GM19043 (cell line): Measurements from ENCODE around the gene LRIF1.
"Not testable (repeated sequence)": the region's sequence is repeated elsewhere in the genome, so short reads cannot be mapped to it uniquely, and the experiment has no call there.

Source experiments
- ATAC-seq: cut with Tn5 transposase; IDR thresholded peaks from one replicate; pipeline ENCODE4 v1.9.1; 2021; ENCODE audit warnings: low read depth; ENCODE audit not compliant: unreplicated experiment

The LRIF1 gene, protein sequence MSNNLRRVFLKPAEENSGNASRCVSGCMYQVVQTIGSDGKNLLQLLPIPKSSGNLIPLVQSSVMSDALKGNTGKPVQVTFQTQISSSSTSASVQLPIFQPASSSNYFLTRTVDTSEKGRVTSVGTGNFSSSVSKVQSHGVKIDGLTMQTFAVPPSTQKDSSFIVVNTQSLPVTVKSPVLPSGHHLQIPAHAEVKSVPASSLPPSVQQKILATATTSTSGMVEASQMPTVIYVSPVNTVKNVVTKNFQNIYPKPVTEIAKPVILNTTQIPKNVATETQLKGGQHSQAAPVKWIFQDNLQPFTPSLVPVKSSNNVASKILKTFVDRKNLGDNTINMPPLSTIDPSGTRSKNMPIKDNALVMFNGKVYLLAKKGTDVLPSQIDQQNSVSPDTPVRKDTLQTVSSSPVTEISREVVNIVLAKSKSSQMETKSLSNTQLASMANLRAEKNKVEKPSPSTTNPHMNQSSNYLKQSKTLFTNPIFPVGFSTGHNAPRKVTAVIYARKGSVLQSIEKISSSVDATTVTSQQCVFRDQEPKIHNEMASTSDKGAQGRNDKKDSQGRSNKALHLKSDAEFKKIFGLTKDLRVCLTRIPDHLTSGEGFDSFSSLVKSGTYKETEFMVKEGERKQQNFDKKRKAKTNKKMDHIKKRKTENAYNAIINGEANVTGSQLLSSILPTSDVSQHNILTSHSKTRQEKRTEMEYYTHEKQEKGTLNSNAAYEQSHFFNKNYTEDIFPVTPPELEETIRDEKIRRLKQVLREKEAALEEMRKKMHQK

DNA sequence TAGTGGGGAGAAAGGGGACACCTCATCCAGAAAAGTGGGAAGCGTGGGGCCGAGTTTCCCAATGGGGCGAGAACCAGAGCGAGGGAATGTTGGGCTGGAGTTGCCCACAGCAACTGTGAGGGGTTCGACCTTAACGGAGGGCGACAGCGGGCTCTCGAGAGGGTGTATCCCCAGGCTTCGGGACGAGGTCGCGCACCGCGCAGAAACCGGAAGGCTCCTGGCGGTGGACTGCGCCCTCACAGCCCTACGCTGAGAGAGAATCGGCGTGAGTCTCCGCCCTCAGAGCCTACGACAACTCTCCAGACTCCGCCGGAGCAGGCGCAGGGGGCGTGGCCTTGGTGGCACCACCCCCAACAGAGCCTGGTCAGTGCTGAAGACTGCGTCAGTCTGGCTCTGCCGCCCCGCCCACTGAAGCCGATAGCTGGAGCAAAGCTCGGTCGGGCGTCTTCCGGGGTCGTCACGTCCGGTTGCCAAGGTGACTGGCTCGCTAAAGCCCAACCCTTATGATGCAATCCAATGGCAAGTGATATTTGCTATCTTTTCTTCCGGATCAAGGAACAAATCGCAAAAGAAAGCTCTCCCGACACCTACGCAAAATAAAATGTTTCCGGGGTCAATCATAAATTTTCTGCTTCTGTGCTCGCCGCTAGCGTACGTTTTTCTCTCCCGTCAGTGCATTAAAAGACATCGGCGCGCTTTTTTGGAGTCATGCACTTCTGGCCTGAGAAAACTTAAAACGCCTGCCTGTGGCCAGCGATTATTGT lies at the start of gene LRIF1:
Gene LRIF1, minus strand, starts transcription at position 232 of the 764 bp plus-strand sequence. CDS start 234 bp downstream, outside the sequence.
- peak; percentile 97 for ATAC-seq

DNA sequence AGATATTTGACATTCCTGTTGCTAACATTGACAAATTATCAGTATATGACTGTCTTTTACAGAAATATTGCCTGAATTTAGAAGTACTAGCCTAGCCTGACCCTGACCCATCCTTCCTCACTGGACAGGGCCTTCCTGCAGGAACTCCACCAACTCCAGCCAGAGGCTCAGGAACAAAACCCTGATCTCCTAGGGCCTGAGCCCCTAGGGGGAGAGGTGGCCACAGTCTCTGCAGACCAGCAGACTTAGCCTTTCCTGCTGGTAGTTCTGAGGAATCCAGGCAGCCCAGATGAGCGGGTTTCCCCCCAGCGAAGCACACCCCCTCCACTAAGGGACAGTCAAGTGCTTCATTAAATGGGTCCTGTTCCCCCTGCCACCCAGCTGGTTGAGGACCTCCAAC lies 44.3 kb upstream of the LRIF1 start:
- ATAC-seq = no peak

DNA sequence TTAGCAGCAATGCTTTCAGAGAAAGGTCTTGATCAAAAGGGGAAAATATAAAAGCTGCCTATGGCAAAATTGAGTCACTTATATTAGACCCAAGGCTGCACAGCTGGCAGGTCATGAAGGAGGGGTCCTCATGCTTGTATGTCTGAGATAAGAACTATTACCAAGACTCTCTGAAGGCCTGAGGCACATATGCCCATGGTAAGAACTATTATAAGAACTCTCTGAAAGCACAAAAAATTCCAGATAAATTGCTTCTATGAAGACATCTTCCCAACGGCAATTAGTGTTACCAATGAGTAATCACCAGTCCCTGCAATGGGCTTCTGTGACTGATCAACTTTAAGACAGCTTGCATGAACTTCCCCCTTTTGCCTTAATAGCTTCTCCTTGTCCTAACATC lies 42.8 kb upstream of the LRIF1 start:
- ATAC-seq = no peak

DNA sequence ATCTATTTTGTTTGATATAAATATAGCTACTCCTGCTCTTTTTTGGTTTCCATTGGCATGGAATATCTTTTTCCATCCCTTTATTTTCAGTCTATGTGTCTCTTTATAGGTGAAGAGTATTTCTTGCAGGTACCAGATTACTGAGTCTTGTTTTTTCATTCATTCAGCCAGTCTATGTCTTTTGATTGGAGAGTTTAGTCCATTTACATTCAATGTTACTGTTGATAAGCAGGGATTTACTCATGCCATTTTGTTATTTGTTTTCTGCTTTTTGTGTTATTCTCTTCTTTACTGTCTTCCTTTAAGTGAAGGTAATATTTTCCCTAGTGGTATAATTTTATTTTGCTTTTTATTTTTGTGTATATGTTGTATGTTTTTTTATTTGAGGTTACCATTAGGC lies 35.9 kb upstream of the LRIF1 start:
- not testable (repeated sequence) for ATAC-seq

DNA sequence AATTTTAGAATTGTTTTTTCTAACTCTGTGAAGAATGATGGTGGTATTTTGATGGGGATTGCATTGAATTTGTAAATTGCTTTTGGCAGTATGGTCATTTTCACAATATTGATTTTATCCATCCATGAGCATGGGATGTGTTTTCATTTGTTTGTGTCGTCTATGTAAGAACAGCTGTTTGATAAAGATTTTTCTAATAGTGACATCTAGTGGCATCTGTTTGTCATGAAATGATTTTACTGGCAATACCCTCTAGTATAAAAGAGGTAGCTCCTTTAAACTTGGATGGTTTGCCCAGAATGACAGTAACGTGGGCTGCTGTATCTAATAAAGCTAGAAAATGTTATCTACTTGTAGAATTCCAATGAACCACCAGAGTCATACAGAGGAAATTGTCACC lies 28.6 kb upstream of the LRIF1 start:
- ATAC-seq = not testable (repeated sequence)

DNA sequence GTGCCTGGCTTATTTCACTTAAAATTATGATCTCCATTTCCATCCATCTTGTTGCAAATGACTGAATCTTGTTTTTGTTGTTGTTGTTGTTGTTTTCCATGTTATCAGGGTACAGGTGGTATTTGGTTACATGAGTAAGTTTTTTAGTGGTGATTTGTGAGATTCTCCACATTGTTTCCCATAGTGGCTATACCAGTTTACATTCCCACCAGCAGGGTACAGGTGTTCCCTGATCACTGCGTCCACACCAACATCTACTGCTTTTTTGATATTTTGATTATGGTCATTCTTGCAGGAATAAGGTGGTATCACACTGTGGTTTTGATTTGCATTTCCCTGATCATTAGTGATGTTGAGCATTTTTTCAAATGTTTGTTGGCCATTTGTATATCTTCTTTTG lies 27.6 kb upstream of the LRIF1 start:
- not testable (repeated sequence) for ATAC-seq

DNA sequence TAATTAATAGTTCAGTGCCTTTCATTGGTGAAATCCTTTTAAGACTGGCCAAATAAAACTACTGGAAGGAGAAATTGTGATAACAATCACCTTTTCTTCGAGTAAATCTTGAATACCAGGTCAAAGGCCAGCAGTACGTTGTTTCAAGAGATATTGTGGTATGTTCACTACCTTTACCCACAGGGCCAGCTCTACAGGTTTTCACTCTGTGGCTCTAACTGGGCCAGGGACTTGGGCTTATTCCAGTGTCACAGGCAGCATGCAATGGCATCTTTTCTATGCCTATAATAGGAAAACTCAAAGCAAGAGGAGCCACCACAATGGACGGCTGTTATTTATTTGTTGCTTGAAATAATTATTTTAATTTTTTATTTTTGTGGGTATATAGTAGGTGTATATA lies 26.8 kb upstream of the LRIF1 start:
- ATAC-seq = no peak

DNA sequence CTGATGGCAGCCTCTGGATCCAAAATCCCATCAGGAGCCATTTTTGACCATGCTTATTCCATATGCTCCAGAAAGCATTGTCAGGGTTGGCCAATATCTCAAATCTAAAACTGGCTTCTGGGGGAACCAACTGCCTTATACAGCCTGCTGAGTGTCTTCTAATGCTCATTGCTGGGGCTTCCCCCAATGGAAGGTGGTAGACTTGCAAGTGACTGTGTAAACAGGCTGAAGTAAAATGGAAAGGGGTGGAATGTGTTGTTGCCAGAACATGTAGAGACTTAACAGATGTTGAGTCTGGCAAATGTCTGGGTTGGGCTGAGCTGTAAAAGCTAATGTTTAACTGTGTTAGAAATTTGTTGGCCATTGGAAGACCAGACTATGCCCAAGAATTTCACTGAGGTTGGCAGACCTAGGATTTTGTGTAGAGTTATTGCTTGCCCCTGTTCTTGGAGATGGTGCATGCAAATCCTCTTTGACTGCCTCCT lies 22.7 kb upstream of the LRIF1 start:
- ATAC-seq = no peak

DNA sequence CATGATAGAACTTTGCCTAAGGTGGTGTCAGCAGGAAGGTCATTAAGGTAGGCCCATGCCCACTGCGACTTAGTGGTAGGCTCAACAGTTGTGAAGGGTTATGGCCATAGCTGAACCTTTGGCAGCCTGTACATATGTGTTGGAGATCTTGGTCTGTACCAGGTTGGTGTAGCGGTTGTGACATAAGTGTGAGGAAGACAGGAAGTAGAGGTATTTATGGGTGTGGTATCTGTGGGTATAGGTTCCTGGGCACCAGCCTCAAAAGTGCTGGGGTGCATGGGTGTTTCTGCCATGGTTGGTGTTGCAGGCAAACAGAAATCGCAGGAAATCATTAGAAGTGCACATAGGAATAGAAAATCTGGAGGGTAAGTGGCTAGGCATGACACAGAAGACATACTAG lies 18.6 kb upstream of the LRIF1 start:
- no peak for ATAC-seq

DNA sequence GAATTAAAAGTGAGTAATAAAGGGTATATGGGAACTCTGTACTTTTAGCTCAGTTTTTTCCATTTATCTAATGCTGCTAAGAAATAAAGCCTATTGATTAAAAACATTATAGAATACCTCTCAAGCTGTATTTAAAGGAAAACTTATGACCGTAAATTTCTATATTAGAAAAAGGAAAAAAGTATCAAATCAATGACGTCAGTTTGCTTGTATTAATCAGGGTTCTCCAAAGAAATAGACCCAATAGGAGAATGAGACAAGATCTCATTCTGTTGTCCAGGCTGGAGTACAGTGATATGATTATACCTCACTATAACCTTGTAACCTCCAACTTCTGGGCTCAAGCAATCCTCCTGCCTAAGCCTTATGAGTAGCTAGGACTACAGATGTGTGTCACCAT lies 15.4 kb upstream of the LRIF1 start:
- ATAC-seq = no peak

DNA sequence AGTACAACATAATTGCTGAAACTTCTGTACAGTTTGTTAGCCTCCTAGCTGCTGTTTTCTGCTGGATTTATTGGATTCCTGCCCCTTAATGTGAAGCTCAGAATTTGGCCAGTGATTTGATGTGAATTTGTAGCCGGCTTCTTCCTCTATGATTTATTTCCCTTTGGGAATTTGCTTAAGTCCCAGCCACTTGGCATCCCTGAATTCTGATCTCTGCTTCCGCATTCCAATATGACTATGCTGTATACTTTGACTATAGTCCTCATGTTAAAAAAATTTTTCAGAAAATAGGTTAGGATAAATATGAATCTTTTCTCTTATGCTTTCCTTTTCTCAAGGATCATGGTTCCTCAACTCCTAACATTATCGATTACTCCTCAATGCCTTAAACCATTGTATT lies 12.4 kb upstream of the LRIF1 start:
- ATAC-seq = no peak

DNA sequence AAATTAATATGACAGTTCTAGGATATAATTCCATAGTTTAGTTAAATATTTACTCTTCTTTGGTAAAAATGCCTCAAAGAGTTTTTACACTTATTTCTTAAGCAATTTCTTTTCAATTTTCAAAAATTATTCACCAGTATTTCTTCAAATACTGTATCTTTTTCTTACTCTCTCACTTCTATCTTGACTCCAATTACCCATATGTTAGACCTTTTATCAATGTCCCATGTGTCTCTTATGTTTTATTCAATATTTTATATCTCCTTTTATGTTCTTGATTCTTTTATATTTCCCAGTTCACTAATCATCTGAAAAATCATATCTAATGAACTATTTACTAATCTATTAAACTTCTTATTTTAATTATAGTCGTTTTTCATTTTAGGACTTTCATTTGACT lies 11.5 kb upstream of the LRIF1 start:
- ATAC-seq = no peak

DNA sequence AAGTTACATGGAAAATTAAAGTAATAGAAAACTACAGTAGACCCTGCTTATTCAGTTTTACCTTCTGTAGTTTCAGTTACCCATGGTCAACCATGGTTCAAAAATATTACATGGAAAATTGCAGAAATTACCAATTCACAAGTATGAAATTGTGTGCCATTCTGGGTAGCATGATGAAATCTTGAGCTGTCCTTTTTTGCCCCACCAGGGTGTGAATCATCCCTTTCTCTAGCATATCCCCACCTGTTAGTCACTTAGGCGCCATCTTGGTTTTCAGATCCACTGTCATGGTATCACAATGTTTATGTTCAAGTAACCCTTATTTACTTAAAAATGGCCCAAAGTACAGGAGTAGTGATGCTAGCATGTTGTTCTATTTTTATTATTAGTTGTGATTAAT lies 3.5 kb upstream of the LRIF1 start:
- ATAC-seq = no peak

DNA sequence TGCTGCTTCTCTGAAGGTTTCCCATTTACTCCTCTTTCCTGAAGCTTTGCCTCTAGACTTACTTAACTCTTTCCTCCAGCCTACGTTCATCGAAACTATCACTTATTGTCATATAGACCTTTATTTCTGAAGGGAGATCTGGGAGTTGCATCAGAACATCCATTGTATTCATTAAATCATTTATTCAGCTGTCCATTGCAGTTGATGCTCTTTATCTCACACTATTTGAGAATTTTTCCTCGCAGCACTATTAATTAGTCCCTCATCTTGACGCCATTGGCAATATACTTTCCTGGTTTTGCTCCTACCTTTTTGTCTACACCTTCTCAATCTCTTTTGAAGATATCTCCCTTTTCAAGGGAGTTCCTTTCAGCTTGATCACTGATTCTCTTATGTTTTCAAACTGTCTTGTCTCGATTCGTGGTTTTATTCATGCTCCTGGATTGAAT lies 757 bp upstream of the LRIF1 start:
- no peak for ATAC-seq

DNA sequence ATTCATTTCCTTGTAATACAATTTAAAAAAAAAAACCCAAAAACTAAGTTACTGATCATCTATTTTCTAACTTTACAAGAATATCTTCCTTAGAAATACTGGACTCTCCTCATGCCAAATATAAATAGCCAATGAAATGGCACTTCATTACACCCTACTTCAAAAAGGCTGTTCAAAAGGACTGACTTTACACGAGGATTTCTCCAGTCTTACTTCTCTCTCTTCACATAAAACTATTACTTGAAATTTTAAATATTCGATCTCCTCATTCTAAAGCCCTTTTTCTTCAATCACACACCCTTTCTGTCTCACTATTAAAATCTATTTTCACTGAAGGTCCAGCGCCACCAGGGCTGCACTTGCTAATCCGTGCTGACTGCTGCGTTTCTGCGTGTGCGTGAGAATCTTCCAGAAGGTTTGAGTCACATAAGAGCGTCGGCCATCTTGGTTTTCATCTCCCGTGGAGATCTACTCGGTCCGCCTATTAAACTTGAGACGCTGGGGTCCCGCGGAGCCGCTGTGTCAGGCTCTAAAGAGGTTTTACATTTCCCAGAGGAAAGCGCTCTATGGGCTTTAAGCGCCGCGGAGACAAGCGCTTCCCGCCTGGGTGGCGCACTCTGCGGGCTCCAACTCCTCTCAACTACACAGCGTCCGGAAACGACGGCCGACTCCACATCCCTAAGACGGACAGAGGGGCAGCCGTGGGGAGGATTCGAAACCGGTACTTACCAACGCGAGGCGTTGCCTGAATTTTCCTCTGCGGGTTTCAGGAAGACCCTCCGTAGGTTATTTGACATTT lies 631 bp downstream of the LRIF1 start:
- ATAC-seq = no peak

DNA sequence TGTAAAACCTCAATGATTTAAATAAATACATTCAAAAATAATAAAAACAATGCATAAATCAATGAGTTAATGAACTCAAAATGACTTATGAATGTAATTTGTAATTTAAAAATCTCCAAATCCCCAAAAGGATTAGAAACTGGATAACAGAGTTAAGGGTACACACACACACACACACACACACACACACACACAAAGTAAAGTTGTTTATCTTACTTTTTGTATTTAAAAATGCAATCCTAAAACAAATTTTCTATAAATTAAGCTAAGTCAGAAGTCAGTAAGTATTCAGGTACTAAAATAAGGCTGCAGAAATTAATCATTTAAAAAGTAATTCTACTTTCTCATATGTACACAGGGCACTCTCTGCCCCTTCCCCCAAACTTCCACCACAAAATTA lies 1.8 kb downstream of the LRIF1 start:
- ATAC-seq = no peak

DNA sequence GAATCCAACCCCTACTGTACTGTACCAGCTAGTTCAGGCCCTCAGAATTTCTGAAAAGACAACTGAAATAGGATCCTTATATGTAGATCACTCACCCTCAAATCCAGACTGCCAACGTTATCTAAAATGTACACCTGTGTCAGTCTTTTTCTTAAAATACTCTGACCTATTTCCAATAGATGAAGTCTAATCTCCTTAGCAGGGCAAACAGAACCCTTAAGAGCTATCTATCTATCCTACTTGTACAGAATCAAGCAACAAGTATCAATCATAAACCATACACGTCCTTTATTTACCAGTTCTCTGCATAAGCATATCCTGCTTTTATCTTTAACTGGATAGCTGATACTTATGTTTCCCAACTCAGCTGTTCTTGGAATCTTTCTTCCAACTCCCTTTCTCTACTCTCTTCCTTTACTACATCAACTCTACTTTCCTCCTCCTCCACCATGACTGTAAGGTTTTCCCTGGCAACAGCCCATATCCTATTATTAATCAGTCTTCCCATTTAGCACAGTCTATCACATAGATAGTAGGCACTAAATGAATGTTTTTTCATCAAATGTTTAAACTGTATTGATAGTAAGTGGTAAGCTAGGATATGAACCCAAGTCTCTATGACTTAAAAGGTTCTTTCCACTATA lies 2.8 kb downstream of the LRIF1 start:
- no peak for ATAC-seq

DNA sequence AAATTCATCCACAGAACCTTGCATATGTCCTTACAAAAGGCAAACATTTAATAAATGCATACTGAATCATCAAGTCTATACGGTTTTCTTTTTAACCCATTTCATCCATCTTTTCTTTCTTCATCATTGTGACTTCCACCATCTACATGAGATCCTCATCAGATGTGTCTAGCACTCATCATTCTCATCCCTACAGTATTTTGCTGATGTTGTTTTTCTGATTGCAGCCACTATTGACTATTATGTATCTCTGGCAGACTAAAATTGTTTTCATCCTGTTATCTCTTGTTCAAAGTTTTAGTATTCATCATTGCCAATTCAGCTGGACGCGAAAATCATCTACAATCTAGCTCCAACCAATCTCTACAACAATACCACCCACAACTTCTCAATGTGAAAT lies 5.9 kb downstream of the LRIF1 start:
- ATAC-seq = no peak

DNA sequence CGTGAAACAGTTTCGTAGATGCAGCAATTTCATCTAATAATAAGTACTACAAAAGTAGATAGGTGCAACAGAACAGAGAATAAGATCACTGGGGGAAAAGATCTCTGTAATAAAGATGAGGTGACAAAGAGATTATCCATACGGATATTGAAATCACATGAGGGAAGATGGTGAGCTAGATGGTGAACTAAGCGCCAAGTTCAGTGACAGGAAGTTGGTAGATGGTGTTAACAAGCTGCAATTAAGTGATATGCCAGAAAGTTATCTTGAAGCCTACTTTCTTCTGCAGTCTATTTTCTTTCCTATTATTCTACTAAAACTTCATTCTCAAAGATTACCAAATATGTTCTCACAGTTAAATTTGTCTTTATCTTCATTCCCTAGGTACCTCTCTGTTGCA lies 7.1 kb downstream of the LRIF1 start:
- ATAC-seq = no peak

DNA sequence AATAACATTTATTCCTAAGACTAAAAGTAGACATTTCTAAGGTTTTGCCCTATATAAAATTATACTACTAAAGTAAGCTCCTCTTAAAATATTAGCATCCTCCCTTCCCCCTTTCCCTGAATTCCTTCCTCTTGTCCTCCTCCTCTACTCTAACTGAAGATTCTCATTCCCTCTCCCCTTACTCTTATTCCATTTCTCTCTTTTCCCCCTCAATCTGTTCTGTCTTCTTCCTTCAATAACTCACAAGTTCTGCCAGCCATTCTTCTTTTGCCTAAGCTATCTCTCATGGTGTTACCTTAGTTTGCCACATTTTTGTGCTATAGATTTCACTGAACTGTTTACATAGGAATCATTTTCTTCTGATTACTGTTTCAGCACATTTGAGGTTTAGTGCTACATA lies 10.7 kb downstream of the LRIF1 start:
- no peak for ATAC-seq
